Subcutaneous abdominal adipose tissue (tissue), 5 donors: ENCODE measurements around the gene PPP2R3B.

Experiments used
- H3K27ac ChIP-seq: one replicate; pipeline ENCODE4 v1.7.0; 2013; ENCODE audit warnings: low read depth, mild to moderate bottlenecking, inconsistent platforms, low read length, moderate library complexity
- H3K27me3 ChIP-seq, 5 donors: one replicate each; pipeline ENCODE4 v1.7.0; 2013; ENCODE audit warnings: low read length in 5 of 5, inconsistent platforms in 1 of 5; ENCODE audit not compliant: control insufficient read depth in 5 of 5, insufficient read depth in 4 of 5
- H3K36me3 ChIP-seq, 5 donors: one replicate each; pipeline ENCODE4 v1.7.0; 2013; ENCODE audit warnings: low read length in 5 of 5; ENCODE audit not compliant: control insufficient read depth in 5 of 5, insufficient read depth in 5 of 5
- H3K4me1 ChIP-seq, 5 donors: one replicate each; pipeline ENCODE4 v1.7.0; 2013; ENCODE audit warnings: low read length in 5 of 5, mild to moderate bottlenecking in 3 of 5, moderate library complexity in 1 of 5; ENCODE audit not compliant: control insufficient read depth in 5 of 5, insufficient read depth in 5 of 5
- H3K4me3 ChIP-seq, 5 donors: one replicate each; pipeline ENCODE4 v1.7.0; 2013; ENCODE audit warnings: low read length in 5 of 5, low read depth in 1 of 5
- H3K9ac ChIP-seq, 5 donors: one replicate each; pipeline ENCODE4 v1.7.0; 2013; ENCODE audit warnings: low read length in 5 of 5, mild to moderate bottlenecking in 4 of 5, moderate library complexity in 3 of 5
- H3K9me3 ChIP-seq, 5 donors: one replicate each; pipeline ENCODE4 v1.7.0; 2013; ENCODE audit warnings: low read length in 5 of 5; ENCODE audit not compliant: control insufficient read depth in 5 of 5
- donor health status: healthy.
- donor health status: healthy.
- donor health status: healthy.
- donor health status: healthy.
- donor health status: healthy.

PPP2R3B gene

DNA sequence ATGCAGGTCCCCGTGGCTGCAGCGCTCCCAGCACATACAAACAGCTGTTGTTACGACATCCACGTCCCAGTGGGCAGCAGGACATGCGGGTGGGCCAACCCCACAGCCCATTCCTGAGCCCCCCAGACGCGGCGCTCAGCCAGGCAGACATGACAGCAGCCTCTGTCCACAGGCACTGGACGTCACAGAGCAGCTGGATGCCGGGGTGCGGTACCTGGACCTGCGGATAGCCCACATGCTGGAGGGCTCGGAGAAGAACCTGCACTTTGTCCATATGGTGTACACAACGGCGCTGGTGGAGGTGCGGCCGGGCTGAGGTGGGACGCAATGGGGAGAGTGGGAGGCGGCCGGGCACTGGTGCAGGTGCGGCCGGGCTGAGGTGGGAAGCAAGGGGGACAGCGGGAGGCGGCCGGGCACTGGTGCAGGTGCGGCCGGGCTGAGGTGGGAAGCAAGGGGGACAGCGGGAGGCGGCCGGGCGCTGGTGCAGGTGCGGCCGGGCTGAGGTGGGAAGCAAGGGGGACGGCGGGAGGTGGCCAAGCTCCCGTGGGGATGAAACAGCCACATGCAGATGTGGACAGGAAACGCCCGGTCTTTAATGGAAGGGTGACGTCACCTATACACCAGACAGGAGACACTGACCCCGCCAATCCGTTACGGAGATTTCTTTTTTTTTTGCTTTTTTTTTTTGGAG, 96.1 kb downstream of the PPP2R3B start:
- Histone ChIP-seq H3K4me1 (no peaks in the 10 kb centered on the region), H3K36me3 (peaks cover 0 to 71% (median 54%) of the 10 kb centered on the region in 5 donors)

GRCh38 chrX:288561-288991, 98.1 kb downstream of the PPP2R3B start:
- peaks cover 0 to 3% (median 0%) of the 10 kb centered on the region in 5 donors for H3K4me1 ChIP-seq
- H3K36me3 ChIP-seq = peaks cover 0 to 78% (median 57%) of the 10 kb centered on the region in 5 donors
- H3K27me3 ChIP-seq = no peaks in the 10 kb centered on the region
- H3K9me3 ChIP-seq = peaks cover 0 to 2% (median 0%) of the 10 kb centered on the region in 5 donors
- H3K27ac ChIP-seq = no peak overlapping the region
- no peak overlapping the region for H3K4me3 ChIP-seq
- no peak overlapping the region for H3K9ac ChIP-seq

More for the DNA sequence above, 96.1 kb downstream of the PPP2R3B start:
- Histone ChIP-seq H3K9me3 (peaks cover 0 to 4% (median 0%) of the 10 kb centered on the region in 5 donors), H3K27ac (no peak overlapping the region), H3K27me3 (no peaks in the 10 kb centered on the region), H3K4me3 (no peak overlapping the region), H3K9ac (no peak overlapping the region)

- H3K27ac ChIP-seq = no peak overlapping the region
- H3K4me3 ChIP-seq = no peak overlapping the region
- H3K4me1 ChIP-seq = peaks cover 0 to 7% (median 0%) of the 10 kb centered on the region in 5 donors
- H3K27me3 ChIP-seq = no peaks in the 10 kb centered on the region
- peaks cover 0 to 2% (median 0%) of the 10 kb centered on the region in 5 donors for H3K9me3 ChIP-seq
- peaks cover 0 to 69% (median 48%) of the 10 kb centered on the region in 5 donors for H3K36me3 ChIP-seq
- H3K9ac ChIP-seq = no peak overlapping the region
Observed at GRCh38 chrX:287670-288069, 99.0 kb downstream of the PPP2R3B start.

GRCh38 chrX:285076-285677, 101.5 kb downstream of the PPP2R3B start:
- no peaks in the 10 kb centered on the region for H3K27me3 ChIP-seq
- H3K9ac ChIP-seq = no peak overlapping the region
- H3K36me3 ChIP-seq = peaks cover 0 to 50% (median 38%) of the 10 kb centered on the region in 5 donors
- no peak overlapping the region for H3K4me3 ChIP-seq
- H3K4me1 ChIP-seq = peaks cover 0 to 12% (median 6%) of the 10 kb centered on the region in 5 donors
- peaks cover 0 to 2% (median 0%) of the 10 kb centered on the region in 5 donors for H3K9me3 ChIP-seq
- no peak overlapping the region for H3K27ac ChIP-seq
